Measurements from ENCODE around the gene PTPRG.

Gene PTPRG

GRCh38 chr3:61679026-61679425 lies 117.7 kb downstream of the PTPRG start:
- H4K20me1 ChIP-seq (ENCODE audit: control insufficient read depth, insufficient read depth, low read depth, low read length), result no peaks in the 10 kb centered on the region
- no peak overlapping the region for H3K4me3 ChIP-seq (ENCODE audit: low read length)
- H3K9me2 ChIP-seq (replicated peaks; ENCODE audit: control insufficient read depth, low read length), result no peaks in the 10 kb centered on the region
- H3K9me3 ChIP-seq (ENCODE audit: control insufficient read depth, insufficient read depth, low read length), result no peaks in the 10 kb centered on the region
- no peaks in the 10 kb centered on the region for H3F3A ChIP-seq (ENCODE audit: control insufficient read depth, insufficient read depth)
- H3K36me3 ChIP-seq (ENCODE audit: control insufficient read depth, low read length), result no peaks in the 10 kb centered on the region
- H3K4me2 ChIP-seq (ENCODE audit: low read length), result no peak overlapping the region
- no peaks in the 10 kb centered on the region for H3K4me1 ChIP-seq (ENCODE audit: control insufficient read depth, low read length)
- no peak overlapping the region for H3K27ac ChIP-seq (ENCODE audit: low read depth, low read length)
- H3K79me2 ChIP-seq (ENCODE audit: control insufficient read depth, low read length), result no peaks in the 10 kb centered on the region
- TF ChIP-seq, protein P1, sequence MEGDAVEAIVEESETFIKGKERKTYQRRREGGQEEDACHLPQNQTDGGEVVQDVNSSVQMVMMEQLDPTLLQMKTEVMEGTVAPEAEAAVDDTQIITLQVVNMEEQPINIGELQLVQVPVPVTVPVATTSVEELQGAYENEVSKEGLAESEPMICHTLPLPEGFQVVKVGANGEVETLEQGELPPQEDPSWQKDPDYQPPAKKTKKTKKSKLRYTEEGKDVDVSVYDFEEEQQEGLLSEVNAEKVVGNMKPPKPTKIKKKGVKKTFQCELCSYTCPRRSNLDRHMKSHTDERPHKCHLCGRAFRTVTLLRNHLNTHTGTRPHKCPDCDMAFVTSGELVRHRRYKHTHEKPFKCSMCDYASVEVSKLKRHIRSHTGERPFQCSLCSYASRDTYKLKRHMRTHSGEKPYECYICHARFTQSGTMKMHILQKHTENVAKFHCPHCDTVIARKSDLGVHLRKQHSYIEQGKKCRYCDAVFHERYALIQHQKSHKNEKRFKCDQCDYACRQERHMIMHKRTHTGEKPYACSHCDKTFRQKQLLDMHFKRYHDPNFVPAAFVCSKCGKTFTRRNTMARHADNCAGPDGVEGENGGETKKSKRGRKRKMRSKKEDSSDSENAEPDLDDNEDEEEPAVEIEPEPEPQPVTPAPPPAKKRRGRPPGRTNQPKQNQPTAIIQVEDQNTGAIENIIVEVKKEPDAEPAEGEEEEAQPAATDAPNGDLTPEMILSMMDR (IDR thresholded peaks at IDR 0.05; ENCODE audit: low read depth, low read length, poor library complexity, severe bottlenecking), result no peak
- no peak for TF ChIP-seq EZH2phosphoT487 (IDR thresholded peaks at IDR 0.05; ENCODE audit: borderline replicate concordance, low read length)
- no peaks in the 10 kb centered on the region for H3K27me3 ChIP-seq (ENCODE audit: control insufficient read depth, low read length)

- Histone ChIP-seq H3K4me2 (ENCODE audit: low read length) (no peak overlapping the region), H3K9me2 (replicated peaks; ENCODE audit: control insufficient read depth, low read length) (no peaks in the 10 kb centered on the region), H3K4me3 (ENCODE audit: low read length) (no peak overlapping the region), H3K36me3 (ENCODE audit: control insufficient read depth, low read length) (no peaks in the 10 kb centered on the region), H3K79me2 (ENCODE audit: control insufficient read depth, low read length) (no peaks in the 10 kb centered on the region), H3K9me3 (ENCODE audit: control insufficient read depth, insufficient read depth, low read length) (no peaks in the 10 kb centered on the region), H3K27me3 (ENCODE audit: control insufficient read depth, low read length) (no peaks in the 10 kb centered on the region), H4K20me1 (ENCODE audit: control insufficient read depth, insufficient read depth, low read depth, low read length) (no peaks in the 10 kb centered on the region), H3K27ac (ENCODE audit: low read depth, low read length) (no peak overlapping the region), H3K4me1 (ENCODE audit: control insufficient read depth, low read length) (no peaks in the 10 kb centered on the region), H3F3A (ENCODE audit: control insufficient read depth, insufficient read depth) (no peaks in the 10 kb centered on the region)
- TF ChIP-seq, protein P1 (IDR thresholded peaks at IDR 0.05; ENCODE audit: low read depth, low read length, poor library complexity, severe bottlenecking), result no peak
Observed at GRCh38 chr3:61680617-61681016, 119.2 kb downstream of the PTPRG start.

DNA sequence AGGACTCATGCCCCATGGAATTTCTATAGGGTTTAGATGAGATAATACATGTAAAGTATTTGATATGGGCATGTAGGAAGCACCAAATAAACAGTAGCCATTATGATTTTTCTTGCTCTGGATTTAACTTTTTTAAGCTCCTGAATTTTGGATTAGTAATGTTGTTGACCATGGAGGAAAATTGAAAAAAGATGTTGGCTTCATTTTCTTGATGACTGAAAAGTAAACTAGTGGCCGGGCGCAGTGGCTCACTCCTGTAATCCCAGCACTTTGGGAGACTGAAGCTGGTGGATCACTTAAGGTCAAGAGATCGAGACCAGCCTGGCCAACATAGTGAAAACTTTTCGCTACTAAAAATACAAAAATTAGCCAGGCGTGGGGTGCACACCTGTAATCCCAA lies 120.3 kb downstream of the PTPRG start:
- Histone ChIP-seq H3K27me3 (ENCODE audit: control insufficient read depth, low read length) (no peaks in the 10 kb centered on the region), H3F3A (ENCODE audit: control insufficient read depth, insufficient read depth) (no peaks in the 10 kb centered on the region), H3K4me1 (ENCODE audit: control insufficient read depth, low read length) (no peaks in the 10 kb centered on the region), H3K4me2 (ENCODE audit: low read length) (no peak overlapping the region), H3K27ac (ENCODE audit: low read depth, low read length) (no peak overlapping the region), H3K36me3 (ENCODE audit: control insufficient read depth, low read length) (no peaks in the 10 kb centered on the region), H4K20me1 (ENCODE audit: control insufficient read depth, insufficient read depth, low read depth, low read length) (no peaks in the 10 kb centered on the region), H3K9me2 (replicated peaks; ENCODE audit: control insufficient read depth, low read length) (no peaks in the 10 kb centered on the region), H3K4me3 (ENCODE audit: low read length) (no peak overlapping the region), H3K9me3 (ENCODE audit: control insufficient read depth, insufficient read depth, low read length) (no peaks in the 10 kb centered on the region), H3K79me2 (ENCODE audit: control insufficient read depth, low read length) (no peaks in the 10 kb centered on the region)
- TF ChIP-seq, protein P1 (IDR thresholded peaks at IDR 0.05; ENCODE audit: low read depth, low read length, poor library complexity, severe bottlenecking), result no peak
- no peak for TF ChIP-seq EZH2phosphoT487 (IDR thresholded peaks at IDR 0.05; ENCODE audit: borderline replicate concordance, low read length)

Data from DOHH2 (cell line).